ENCODE results near the gene PURB. TPM values are rescaled to one million over a fixed set of nuclear protein-coding genes. Genes with fewer than 3 reads are reported as not detected.

PURB gene
- total and polyA plus RNA-seq, 2 experiments from 2014 or later: 3.5 to 25.5 TPM

DNA sequence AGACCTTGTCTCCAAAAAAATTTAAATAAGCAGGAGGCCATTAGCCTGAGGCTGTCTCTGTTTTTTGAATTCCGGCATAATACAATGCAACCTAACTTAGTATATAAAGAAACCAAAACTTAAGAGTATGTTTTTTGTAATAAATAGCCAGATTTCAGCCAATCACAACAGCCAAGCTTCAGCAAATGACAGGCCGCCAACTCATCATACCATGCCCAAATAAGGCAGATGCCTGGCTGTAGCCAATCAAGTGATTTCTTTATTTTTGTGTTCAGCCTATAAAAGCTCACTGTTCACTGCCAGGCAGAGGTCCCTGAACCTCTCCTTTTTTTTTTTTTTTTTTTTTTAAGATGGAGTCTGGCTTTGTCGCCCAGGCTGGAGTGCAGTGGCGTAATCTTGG, 12.7 kb upstream of the PURB start:
- DNase-seq (ENCODE audit: low spot score): no peak

DNA sequence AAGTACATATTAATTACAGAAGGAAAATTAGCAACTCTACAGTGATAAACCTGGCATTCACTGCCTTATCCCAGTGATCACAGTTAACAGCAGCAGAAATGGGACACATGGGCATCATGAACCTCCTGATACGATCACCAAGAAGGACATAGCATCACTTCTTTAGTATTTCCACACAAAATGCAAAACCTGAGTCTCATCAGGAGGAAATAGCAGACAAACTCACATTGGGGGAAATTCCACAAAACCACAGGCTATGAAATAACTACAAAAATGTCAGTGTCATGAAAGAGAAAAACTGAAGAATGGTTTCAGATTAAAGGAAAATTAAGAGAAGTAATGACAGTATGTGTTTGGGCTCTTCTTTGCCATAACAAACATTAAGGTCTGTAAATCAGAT, 12.0 kb upstream of the PURB start:
- Histone ChIP-seq H3K27me3 (no peaks in the 10 kb centered on the region), H3K4me3 (no peak overlapping the region), H3K79me2 (no peaks in the 10 kb centered on the region), H3K27ac (no peak overlapping the region), H3K4me2 (no peak overlapping the region), H3K9me2 (replicated peaks; ENCODE audit: insufficient read depth) (no peaks in the 10 kb centered on the region), H3K9me3 (ENCODE audit: low read depth) (no peaks in the 10 kb centered on the region), H2AFZ (no peak overlapping the region), H4K20me1 (ENCODE audit: insufficient read depth, poor library complexity, severe bottlenecking) (no peaks in the 10 kb centered on the region), H3K36me3 (replicated peaks; ENCODE audit: insufficient read depth, low read depth) (no peaks in the 10 kb centered on the region), H3K4me1 (ENCODE audit: insufficient read depth) (no peaks in the 10 kb centered on the region)
- DNase-seq (ENCODE audit: low spot score): no peak
- 83% methylated on average over 1 of the region's 1 CpG for WGBS (ENCODE audit: low lambda C conversion rate, missing lambda C conversion rate)
- TF ChIP-seq EZH2 (IDR thresholded peaks at IDR 0.05; ENCODE audit: borderline replicate concordance) (no peak), EZH2phosphoT487 (IDR thresholded peaks at IDR 0.05; ENCODE audit: low read depth, severe bottlenecking, unreplicated experiment) (no peak)
- TF ChIP-seq, protein P1, sequence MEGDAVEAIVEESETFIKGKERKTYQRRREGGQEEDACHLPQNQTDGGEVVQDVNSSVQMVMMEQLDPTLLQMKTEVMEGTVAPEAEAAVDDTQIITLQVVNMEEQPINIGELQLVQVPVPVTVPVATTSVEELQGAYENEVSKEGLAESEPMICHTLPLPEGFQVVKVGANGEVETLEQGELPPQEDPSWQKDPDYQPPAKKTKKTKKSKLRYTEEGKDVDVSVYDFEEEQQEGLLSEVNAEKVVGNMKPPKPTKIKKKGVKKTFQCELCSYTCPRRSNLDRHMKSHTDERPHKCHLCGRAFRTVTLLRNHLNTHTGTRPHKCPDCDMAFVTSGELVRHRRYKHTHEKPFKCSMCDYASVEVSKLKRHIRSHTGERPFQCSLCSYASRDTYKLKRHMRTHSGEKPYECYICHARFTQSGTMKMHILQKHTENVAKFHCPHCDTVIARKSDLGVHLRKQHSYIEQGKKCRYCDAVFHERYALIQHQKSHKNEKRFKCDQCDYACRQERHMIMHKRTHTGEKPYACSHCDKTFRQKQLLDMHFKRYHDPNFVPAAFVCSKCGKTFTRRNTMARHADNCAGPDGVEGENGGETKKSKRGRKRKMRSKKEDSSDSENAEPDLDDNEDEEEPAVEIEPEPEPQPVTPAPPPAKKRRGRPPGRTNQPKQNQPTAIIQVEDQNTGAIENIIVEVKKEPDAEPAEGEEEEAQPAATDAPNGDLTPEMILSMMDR (IDR thresholded peaks at IDR 0.05; ENCODE audit: poor library complexity): no peak

More for the DNA sequence above, 12.7 kb upstream of the PURB start:
- Histone ChIP-seq H3K36me3 (replicated peaks; ENCODE audit: insufficient read depth, low read depth) (no peaks in the 10 kb centered on the region), H3K9me2 (replicated peaks; ENCODE audit: insufficient read depth) (no peaks in the 10 kb centered on the region), H3K27ac (no peak overlapping the region), H3K4me2 (no peak overlapping the region), H3K27me3 (no peaks in the 10 kb centered on the region), H3K9me3 (ENCODE audit: low read depth) (no peaks in the 10 kb centered on the region), H3K4me3 (no peak overlapping the region), H2AFZ (no peak overlapping the region), H4K20me1 (ENCODE audit: insufficient read depth, poor library complexity, severe bottlenecking) (no peaks in the 10 kb centered on the region), H3K79me2 (no peaks in the 10 kb centered on the region), H3K4me1 (ENCODE audit: insufficient read depth) (no peaks in the 10 kb centered on the region)
- TF ChIP-seq EZH2phosphoT487 (IDR thresholded peaks at IDR 0.05; ENCODE audit: low read depth, severe bottlenecking, unreplicated experiment): no peak
- TF ChIP-seq, protein P1 (IDR thresholded peaks at IDR 0.05; ENCODE audit: poor library complexity): no peak
- no peak for TF ChIP-seq EZH2 (IDR thresholded peaks at IDR 0.05; ENCODE audit: borderline replicate concordance)
- WGBS (ENCODE audit: low lambda C conversion rate, missing lambda C conversion rate): 90% methylated on average over 4 of the region's 4 CpGs

GRCh38 chr7:44894888-44895580, 9.7 kb upstream of the PURB start:
- WGBS (ENCODE audit: low lambda C conversion rate, missing lambda C conversion rate): 70% methylated on average over 4 of the region's 4 CpGs

More at GRCh38 chr7:44894888-44895580, 9.7 kb upstream of the PURB start:
- no peak for DNase-seq (ENCODE audit: low spot score)
- Histone ChIP-seq H3K36me3 (replicated peaks; ENCODE audit: insufficient read depth, low read depth) (no peaks in the 10 kb centered on the region), H3K9me2 (replicated peaks; ENCODE audit: insufficient read depth) (no peaks in the 10 kb centered on the region), H3K4me3 (no peak overlapping the region), H3K79me2 (no peaks in the 10 kb centered on the region), H3K4me1 (ENCODE audit: insufficient read depth) (no peaks in the 10 kb centered on the region), H3K9me3 (ENCODE audit: low read depth) (no peaks in the 10 kb centered on the region), H2AFZ (no peak overlapping the region), H4K20me1 (ENCODE audit: insufficient read depth, poor library complexity, severe bottlenecking) (no peaks in the 10 kb centered on the region), H3K4me2 (no peak overlapping the region), H3K27me3 (no peaks in the 10 kb centered on the region), H3K27ac (no peak overlapping the region)
- TF ChIP-seq EZH2 (IDR thresholded peaks at IDR 0.05; ENCODE audit: borderline replicate concordance) (no peak), EZH2phosphoT487 (IDR thresholded peaks at IDR 0.05; ENCODE audit: low read depth, severe bottlenecking, unreplicated experiment) (no peak)
- TF ChIP-seq, protein P1 (IDR thresholded peaks at IDR 0.05; ENCODE audit: poor library complexity): no peak
